Subcutaneous abdominal adipose tissue (tissue), 5 donors: ENCODE data around the gene STX8.
"Not testable (repeated sequence)": the region's sequence is repeated elsewhere in the genome, so short reads cannot be mapped to it uniquely, and the experiment has no call there.

Source experiments
- H3K27ac ChIP-seq: one replicate; pipeline ENCODE4 v1.7.0; 2013; ENCODE audit warnings: low read depth, mild to moderate bottlenecking, inconsistent platforms, low read length, moderate library complexity
- H3K27me3 ChIP-seq, 5 donors: one replicate each; pipeline ENCODE4 v1.7.0; 2013; ENCODE audit warnings: low read length in 5 of 5, inconsistent platforms in 1 of 5; ENCODE audit not compliant: control insufficient read depth in 5 of 5, insufficient read depth in 4 of 5
- H3K36me3 ChIP-seq, 5 donors: one replicate each; pipeline ENCODE4 v1.7.0; 2013; ENCODE audit warnings: low read length in 5 of 5; ENCODE audit not compliant: control insufficient read depth in 5 of 5, insufficient read depth in 5 of 5
- H3K4me1 ChIP-seq, 5 donors: one replicate each; pipeline ENCODE4 v1.7.0; 2013; ENCODE audit warnings: low read length in 5 of 5, mild to moderate bottlenecking in 3 of 5, moderate library complexity in 1 of 5; ENCODE audit not compliant: control insufficient read depth in 5 of 5, insufficient read depth in 5 of 5
- H3K4me3 ChIP-seq, 5 donors: one replicate each; pipeline ENCODE4 v1.7.0; 2013; ENCODE audit warnings: low read length in 5 of 5, low read depth in 1 of 5
- H3K9ac ChIP-seq, 5 donors: one replicate each; pipeline ENCODE4 v1.7.0; 2013; ENCODE audit warnings: low read length in 5 of 5, mild to moderate bottlenecking in 4 of 5, moderate library complexity in 3 of 5
- H3K9me3 ChIP-seq, 5 donors: one replicate each; pipeline ENCODE4 v1.7.0; 2013; ENCODE audit warnings: low read length in 5 of 5; ENCODE audit not compliant: control insufficient read depth in 5 of 5
- donor health status: healthy.
- donor health status: healthy.
- donor health status: healthy.
- donor health status: healthy.
- donor health status: healthy.

Gene STX8

DNA sequence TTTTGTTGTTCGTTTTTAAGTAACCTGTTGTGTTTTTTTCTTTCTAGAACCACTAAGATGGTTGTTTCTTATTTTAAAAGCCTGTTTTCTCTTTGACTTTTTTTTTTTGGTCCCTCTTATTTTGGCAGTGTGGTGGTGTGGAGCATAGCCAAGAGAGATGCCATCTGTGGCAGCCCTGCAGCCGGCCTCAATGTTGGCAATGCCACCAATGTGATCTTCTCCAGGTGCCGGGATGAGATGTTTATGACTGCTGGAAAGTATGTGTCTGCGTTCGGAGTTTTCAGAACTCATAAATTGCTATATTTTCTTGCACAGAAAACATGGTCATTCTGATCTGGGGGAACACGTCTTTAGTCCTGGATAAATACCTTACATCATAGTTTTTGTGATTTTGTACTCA lies 18.4 kb upstream of the STX8 start:
- Histone ChIP-seq H3K4me3 (no peak overlapping the region), H3K4me1 (no peaks in the 10 kb centered on the region), H3K27me3 (peaks cover 0 to 2% (median 0%) of the 10 kb centered on the region in 5 donors), H3K27ac (no peak overlapping the region), H3K9me3 (no peaks in the 10 kb centered on the region), H3K36me3 (no peaks in the 10 kb centered on the region), H3K9ac (no peak overlapping the region)

DNA sequence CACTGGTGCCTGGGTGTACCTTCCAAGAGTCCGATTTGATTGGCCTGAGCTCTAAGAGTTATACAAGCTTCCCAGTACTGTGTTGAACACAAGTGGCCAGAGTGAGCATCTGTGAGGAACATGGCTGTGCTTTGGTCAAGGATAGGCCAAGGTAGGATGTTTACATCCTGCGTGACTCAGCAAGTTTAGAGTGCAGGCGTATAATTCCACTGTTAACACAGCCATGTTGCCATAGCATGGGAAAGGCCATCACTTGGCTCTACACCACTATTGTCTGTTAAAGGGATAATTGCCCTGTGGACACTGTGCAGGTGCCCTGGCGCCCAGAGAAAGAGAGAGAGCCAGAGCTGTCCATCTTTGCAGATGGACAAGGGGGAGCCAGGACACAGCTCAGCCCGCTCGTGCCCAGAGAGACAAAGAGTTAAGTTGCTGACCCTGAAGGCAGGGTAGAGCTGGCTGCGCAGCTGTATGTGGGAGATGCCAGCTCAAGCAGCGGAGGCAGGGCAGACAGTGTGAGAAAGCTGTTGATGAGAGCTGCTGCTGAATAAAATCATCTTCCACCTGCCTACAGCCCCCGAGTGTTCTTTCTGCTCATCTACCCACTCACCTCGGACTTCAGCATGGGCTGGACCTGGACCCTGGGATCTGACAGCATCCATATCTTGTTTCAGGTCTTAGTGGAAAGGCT lies 12.5 kb upstream of the STX8 start:
- no peaks in the 10 kb centered on the region for H3K27me3 ChIP-seq
- no peak overlapping the region for H3K4me3 ChIP-seq
- no peaks in the 10 kb centered on the region for H3K4me1 ChIP-seq
- H3K36me3 ChIP-seq: no peaks in the 10 kb centered on the region
- H3K27ac ChIP-seq: no peak overlapping the region
- H3K9me3 ChIP-seq: no peaks in the 10 kb centered on the region
- no peak overlapping the region for H3K9ac ChIP-seq

DNA sequence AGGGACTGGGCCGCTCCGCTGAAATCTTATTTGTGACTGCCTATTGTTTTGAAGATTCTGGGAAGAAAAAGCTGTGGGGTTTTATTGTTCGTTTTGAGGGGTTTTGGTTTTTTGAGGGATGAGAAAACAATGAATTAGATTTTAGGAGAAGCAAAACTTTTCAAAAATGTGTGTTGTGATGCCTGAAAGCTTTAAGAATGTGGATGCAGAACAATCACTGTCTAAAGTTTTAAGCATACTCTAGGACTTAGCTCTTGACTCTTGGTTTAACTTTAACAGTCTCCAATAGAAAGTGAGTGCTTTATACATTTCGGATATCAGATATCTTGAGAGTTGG lies 1.7 kb upstream of the STX8 start:
- H3K9me3 ChIP-seq: no peaks in the 10 kb centered on the region
- no peaks in the 10 kb centered on the region for H3K27me3 ChIP-seq
- peaks cover 0 to 30% (median 27%) of the 10 kb centered on the region in 5 donors for H3K4me1 ChIP-seq
- H3K36me3 ChIP-seq: no peaks in the 10 kb centered on the region
- H3K27ac ChIP-seq: no peak overlapping the region
- peak overlapping the region in 2 of 5 donors; percentile 71 to 94 for H3K9ac ChIP-seq
- peak overlapping the region in 2 of 5 donors; percentile 95 to 98 for H3K4me3 ChIP-seq

DNA sequence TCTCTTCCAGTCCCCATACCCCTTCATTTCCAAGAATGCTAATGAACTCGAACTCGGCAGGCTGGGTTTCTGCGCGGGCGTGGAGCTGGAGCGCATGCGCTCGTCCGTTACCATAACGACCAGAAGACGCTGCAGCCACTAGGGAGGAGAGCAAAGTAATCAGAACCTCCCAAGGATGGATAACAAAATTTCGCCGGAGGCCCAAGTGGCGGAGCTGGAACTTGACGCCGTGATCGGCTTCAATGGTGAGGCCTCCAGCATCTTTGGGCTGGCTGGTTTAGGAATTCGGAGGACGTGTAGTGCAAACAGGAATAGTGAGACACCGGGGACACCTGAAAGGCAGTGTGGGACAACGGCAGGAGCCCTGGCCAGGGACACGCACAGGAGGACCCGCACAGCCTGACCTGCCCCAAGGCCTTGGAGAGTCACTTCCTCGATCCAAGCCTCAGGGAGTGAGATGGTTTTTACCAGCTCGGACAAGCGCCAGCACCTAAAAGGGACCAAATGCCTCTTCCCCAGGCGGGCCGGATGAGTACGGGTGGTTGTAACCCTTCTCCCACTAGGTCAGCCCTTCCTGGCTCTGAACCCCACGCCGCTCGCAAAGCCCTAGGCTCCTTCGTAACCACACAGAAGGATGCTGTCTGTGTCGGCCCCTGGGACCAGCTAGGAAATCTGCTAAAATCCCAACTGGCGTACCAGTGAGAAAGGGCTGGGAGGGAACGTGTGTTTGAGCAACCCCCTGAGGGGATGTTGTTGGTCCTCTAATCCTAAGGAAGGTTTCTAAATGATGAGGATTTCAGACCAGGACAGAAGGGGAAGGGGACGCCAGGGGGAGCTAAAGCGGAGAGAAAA lies 1.1 kb upstream of the STX8 start, which contains the start of gene CFAP52:
TSS of gene CFAP52 (plus strand) at position 122 of the 852 bp plus-strand sequence. CDS start at position 176, 54 bp downstream.
- no peaks in the 10 kb centered on the region for H3K9me3 ChIP-seq
- no peaks in the 10 kb centered on the region for H3K36me3 ChIP-seq
- H3K27me3 ChIP-seq: no peaks in the 10 kb centered on the region
- peak within 1 kb of the TSS in 4 of 5 donors; percentile 67 to 95 (median 88) for H3K9ac ChIP-seq
- H3K27ac ChIP-seq: peak within 1 kb of the TSS; percentile 13
- H3K4me3 ChIP-seq: peak within 1 kb of the TSS; percentile 80 to 99 (median 98)
- H3K4me1 ChIP-seq: peaks cover 0 to 30% (median 27%) of the 10 kb centered on the region in 5 donors

DNA sequence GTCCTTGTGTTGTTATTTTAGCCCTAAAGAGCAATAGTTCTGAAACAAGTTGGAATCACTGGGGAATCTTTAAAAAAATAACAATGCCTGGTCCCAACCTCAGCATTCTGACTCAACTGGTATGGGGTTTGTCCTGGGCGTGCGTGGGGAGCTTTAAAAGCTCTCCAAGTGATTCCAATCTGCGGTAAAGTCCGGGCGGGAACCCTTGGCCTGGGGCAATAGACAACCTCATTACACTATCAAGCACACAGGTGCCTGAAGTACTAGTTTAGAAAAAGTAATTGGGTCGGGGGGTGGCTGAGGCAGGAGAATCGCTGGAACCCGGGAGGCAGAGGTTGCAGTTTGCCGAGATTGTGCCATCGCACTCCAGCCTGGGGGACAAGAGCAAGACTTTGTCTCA lies 4.4 kb downstream of the STX8 start:
- H3K9me3 ChIP-seq: no peaks in the 10 kb centered on the region
- no peak overlapping the region for H3K4me3 ChIP-seq
- peaks cover 11 to 28% (median 16%) of the 10 kb centered on the region in 5 donors for H3K36me3 ChIP-seq
- H3K27ac ChIP-seq: no peak overlapping the region
- no peaks in the 10 kb centered on the region for H3K27me3 ChIP-seq
- no peak overlapping the region for H3K9ac ChIP-seq
- H3K4me1 ChIP-seq: peaks cover 0 to 20% (median 16%) of the 10 kb centered on the region in 5 donors

DNA sequence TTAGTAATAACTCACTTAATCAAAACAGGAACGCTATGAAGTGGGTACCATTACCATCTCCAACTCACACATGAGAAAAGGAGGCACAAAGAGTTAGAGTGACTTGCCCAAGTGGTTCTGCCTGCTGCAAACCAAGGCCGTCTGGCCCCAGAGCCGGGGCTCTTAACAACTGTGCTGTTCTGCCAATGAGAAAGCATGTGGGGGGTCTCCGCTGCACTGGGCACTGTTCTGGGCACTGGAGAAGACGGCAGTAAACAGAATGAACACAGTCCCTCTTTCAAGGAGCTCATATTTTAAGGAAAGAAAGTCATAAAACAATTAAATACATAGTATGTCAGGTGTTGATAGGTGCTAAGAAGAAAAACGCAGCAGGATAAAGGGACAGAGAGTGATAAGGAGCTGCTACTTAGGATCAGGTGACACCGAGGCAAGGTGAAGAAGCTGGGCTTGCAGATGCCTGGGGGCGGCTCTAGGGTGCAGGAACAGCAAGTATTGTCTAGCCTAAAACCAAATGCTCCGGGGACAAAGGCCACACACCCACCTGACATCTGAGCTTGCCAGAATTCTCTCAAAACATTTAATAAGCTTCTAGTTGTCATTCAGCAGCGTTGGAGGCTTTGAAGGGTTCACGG lies 6.5 kb downstream of the STX8 start:
- Histone ChIP-seq H3K27me3 (no peaks in the 10 kb centered on the region), H3K36me3 (peaks cover 11 to 29% (median 16%) of the 10 kb centered on the region in 5 donors), H3K4me1 (peaks cover 0 to 4% (median 0%) of the 10 kb centered on the region in 5 donors), H3K9ac (no peak overlapping the region), H3K27ac (no peak overlapping the region), H3K9me3 (no peaks in the 10 kb centered on the region), H3K4me3 (no peak overlapping the region)

DNA sequence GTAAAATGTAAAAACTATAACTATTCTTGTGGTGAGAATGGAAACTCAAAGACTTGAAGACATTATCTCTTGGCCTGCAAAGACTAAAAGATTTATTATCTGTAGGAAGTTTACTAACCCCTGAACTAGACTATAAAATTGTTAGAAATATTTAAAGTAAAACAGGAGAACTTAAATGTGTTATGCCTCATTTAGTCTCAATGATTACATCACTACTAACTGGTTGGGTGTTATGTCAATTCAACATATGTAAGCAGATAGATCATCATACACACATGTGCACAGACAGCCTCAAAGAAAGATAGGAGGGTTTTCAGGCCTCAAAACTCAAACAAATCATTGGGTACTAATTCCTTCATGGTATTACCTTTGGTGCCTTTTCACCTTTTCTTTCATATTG lies 7.6 kb downstream of the STX8 start:
- Histone ChIP-seq H3K36me3 (peaks cover 11 to 29% (median 16%) of the 10 kb centered on the region in 5 donors), H3K4me3 (no peak overlapping the region), H3K9ac (no peak overlapping the region)

DNA sequence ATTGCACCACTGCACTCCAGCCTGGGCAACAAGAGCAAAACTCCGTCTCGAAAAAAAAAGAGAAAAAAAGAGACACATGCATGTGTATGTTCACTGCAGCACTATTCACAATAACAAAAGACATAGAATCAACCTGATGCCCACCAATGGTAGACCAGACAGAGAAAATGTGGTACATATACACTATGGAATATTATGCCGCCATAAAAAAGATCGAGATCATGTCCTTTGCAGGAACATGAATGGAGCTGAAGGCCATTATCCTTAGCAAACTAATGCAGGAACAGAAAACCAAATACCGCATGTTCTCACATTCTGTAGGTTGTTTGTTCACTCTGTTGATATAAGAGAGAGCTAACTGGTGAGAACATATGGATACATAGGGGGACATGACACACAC lies 8.9 kb downstream of the STX8 start:
- H3K27ac ChIP-seq, H3K9me3 ChIP-seq, H3K4me3 ChIP-seq, H3K27me3 ChIP-seq, H3K9ac ChIP-seq, H3K4me1 ChIP-seq: not testable (repeated sequence)
- H3K36me3 ChIP-seq: peaks cover 11 to 29% (median 16%) of the 10 kb centered on the region in 5 donors

More for the DNA sequence above, 7.6 kb downstream of the STX8 start:
- Histone ChIP-seq H3K4me1 (no peaks in the 10 kb centered on the region), H3K27ac (no peak overlapping the region), H3K27me3 (no peaks in the 10 kb centered on the region), H3K9me3 (no peaks in the 10 kb centered on the region)

DNA sequence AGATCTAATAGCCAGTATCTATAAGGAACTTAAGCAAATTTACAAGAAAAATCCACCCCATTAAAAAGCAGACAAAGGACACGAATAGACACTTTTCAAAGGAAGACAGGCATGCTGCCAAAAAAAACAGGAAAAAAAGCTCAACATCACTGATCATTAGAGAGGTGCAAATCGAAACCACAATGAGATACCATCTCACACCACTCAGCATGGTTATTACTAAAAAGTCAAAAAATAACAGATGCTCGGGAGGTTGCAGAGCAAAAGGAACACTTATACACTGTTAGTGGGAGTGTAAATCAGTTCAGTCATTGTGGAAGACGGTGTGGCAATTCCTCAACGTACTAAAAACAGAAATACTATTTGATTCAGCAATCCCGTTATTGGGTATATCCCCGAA lies 9.6 kb downstream of the STX8 start:
- Histone ChIP-seq H3K9ac (no peak overlapping the region), H3K27ac (no peak overlapping the region), H3K9me3 (no peaks in the 10 kb centered on the region), H3K36me3 (peaks cover 11 to 29% (median 16%) of the 10 kb centered on the region in 5 donors), H3K27me3 (no peaks in the 10 kb centered on the region), H3K4me3 (peak overlapping the region in 1 of 5 donors; percentile 29), H3K4me1 (no peaks in the 10 kb centered on the region)

DNA sequence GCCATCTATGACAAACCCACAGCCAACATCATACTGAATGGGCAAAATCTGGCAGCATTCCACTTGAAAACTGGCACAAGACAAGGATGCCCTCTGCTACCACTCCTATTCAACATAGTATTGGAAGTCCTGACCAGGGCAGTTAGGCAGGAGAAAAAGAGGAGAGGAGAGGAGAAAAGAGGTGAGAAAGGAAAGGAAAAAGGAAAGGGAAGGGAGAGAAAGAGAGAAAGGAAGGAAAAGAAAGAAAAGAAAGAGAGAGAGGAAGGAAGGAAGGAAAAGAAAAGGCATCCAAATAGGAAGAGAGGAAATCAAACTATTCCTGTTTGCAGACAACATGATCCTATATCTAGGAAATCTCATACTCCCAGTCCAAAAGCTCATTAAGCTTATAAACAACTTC lies 11.5 kb downstream of the STX8 start:
- H3K9me3 ChIP-seq: no peaks in the 10 kb centered on the region
- H3K27me3 ChIP-seq: no peaks in the 10 kb centered on the region
- no peaks in the 10 kb centered on the region for H3K4me1 ChIP-seq
- H3K9ac ChIP-seq: no peak overlapping the region
- no peak overlapping the region for H3K27ac ChIP-seq
- no peak overlapping the region for H3K4me3 ChIP-seq
- peaks cover 11 to 25% (median 13%) of the 10 kb centered on the region in 5 donors for H3K36me3 ChIP-seq
